ENCODE results near the gene CYB5A.

Gene CYB5A

GRCh38 chr18:74256190-74256589 is 35.6 kb downstream of the CYB5A start:
- FAIRE-seq: no peak
- DNase-seq (ENCODE audit: insufficient read length, low spot score): no peak
- no peak for TF ChIP-seq POLR2A (IDR thresholded peaks at IDR 0.05; ENCODE audit: low read depth, low read length)

- FAIRE-seq (no peak), DNase-seq (ENCODE audit: insufficient read length, low spot score) (no peak)
- TF ChIP-seq POLR2A (IDR thresholded peaks at IDR 0.05; ENCODE audit: low read depth, low read length): no peak
Observed at GRCh38 chr18:74255131-74255616, 36.6 kb downstream of the CYB5A start.

DNA sequence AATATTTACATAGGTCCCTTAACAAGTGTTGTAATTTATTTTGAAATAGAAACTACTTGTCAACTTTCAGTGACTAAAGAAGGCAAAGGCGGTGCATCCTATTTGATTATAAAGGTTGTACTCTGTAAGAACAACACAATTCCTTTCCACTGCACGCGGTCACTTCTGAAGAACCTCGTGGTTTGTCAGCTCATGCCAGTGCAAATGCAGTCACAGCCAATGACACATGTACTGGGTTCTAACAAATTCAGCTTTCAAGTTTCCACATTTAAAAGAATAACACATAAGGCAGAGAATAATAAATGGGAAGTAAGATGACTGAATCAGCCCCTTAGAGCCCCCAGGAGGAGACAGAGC is 39.7 kb downstream of the CYB5A start:
- FAIRE-seq: no peak
- no peak for DNase-seq (ENCODE audit: insufficient read length, low spot score)
- no peak for TF ChIP-seq POLR2A (IDR thresholded peaks at IDR 0.05; ENCODE audit: low read depth, low read length)

- FAIRE-seq: no peak
- no peak for DNase-seq (ENCODE audit: insufficient read length, low spot score)
- TF ChIP-seq POLR2A (IDR thresholded peaks at IDR 0.05; ENCODE audit: low read depth, low read length): no peak
Observed at GRCh38 chr18:74251297-74252038, 40.3 kb downstream of the CYB5A start.

DNA sequence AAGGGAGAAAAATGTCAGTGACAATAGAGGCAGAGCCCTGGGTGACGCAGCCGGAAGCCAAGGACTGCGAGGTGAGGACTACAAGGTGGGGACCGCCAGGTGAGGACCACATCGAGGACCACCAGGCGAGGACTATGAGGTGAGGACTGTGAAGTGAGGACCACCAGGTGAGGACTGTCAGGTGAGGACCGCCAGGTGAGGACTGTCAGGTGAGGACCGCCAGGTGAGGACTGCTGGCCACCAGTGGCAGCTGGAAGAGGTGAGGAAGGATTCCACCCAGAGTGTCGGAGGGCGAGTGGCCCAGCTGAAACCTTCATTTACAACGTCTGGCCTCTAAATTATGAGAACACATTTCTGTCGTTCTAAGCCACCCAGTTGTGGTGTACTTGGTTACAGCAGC is 41.6 kb downstream of the CYB5A start:
- no peak for TF ChIP-seq POLR2A (IDR thresholded peaks at IDR 0.05; ENCODE audit: low read depth, low read length)
- FAIRE-seq: no peak
- no peak for DNase-seq (ENCODE audit: insufficient read length, low spot score)

GRCh38 chr18:74249181-74249968 is 42.4 kb downstream of the CYB5A start:
- FAIRE-seq (no peak), DNase-seq (ENCODE audit: insufficient read length, low spot score) (no peak)
- no peak for TF ChIP-seq POLR2A (IDR thresholded peaks at IDR 0.05; ENCODE audit: low read depth, low read length)

DNA sequence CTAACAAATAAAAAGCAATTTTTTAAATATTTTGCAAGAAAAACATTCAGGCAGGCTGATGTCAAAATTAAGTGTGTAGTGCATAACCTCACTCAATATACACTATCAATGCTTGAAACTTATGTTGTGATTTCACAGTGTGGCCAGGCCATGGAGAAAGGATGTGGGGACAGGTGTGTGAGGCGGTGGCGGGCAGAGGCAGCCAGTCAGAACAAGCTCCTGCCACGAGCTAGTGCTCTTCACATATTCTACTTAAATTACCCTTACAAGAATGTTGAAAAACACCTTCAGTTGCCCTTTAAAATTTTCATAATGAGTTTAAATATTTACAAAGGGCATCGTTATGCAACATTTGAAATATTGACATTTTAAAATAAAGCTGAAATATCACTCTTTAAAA is 43.2 kb downstream of the CYB5A start:
- TF ChIP-seq POLR2A (IDR thresholded peaks at IDR 0.05; ENCODE audit: low read depth, low read length): no peak
- DNase-seq (ENCODE audit: insufficient read length, low spot score) (no peak), FAIRE-seq (no peak)

DNA sequence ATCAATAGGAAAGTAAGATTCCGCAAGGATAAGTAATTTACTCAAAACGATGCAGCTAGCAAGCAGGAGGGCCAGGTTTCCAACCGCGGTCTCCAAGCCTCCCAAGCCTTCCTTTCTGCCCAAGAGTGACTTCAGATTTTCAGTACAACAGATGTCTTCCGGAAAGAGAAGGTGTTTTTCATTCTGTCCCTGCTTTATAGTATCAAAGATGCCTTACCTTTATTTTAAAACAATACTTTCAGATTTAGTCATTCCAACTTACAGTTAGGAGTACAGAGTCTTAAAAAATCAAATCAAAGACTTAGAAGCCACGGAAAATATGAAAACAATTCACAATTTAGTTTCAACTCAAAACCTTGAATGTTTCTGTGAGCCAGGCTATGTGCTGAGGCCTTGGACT is 43.6 kb downstream of the CYB5A start:
- DNase-seq (ENCODE audit: insufficient read length, low spot score): no peak
- no peak for TF ChIP-seq POLR2A (IDR thresholded peaks at IDR 0.05; ENCODE audit: low read depth, low read length)
- FAIRE-seq: no peak

- DNase-seq (ENCODE audit: insufficient read length, low spot score): no peak
- no peak for TF ChIP-seq POLR2A (IDR thresholded peaks at IDR 0.05; ENCODE audit: low read depth, low read length)
- FAIRE-seq: no peak
Observed at GRCh38 chr18:74244554-74244953, 47.2 kb downstream of the CYB5A start.

- TF ChIP-seq POLR2A (IDR thresholded peaks at IDR 0.05; ENCODE audit: low read depth, low read length): no peak
- no peak for DNase-seq (ENCODE audit: insufficient read length, low spot score)
- no peak for FAIRE-seq
Observed at GRCh38 chr18:74243127-74243526, 48.6 kb downstream of the CYB5A start.

- FAIRE-seq: no peak
- no peak for DNase-seq (ENCODE audit: insufficient read length, low spot score)
- TF ChIP-seq POLR2A (IDR thresholded peaks at IDR 0.05; ENCODE audit: low read depth, low read length): no peak
Observed at GRCh38 chr18:74242438-74243096, 49.2 kb downstream of the CYB5A start.

GRCh38 chr18:74241970-74242369 is 49.8 kb downstream of the CYB5A start:
- DNase-seq (ENCODE audit: insufficient read length, low spot score) (no peak), FAIRE-seq (no peak)
- TF ChIP-seq POLR2A (IDR thresholded peaks at IDR 0.05; ENCODE audit: low read depth, low read length): no peak

- no peak for FAIRE-seq
- no peak for DNase-seq (ENCODE audit: insufficient read length, low spot score)
- TF ChIP-seq POLR2A (IDR thresholded peaks at IDR 0.05; ENCODE audit: low read depth, low read length): no peak
Observed at GRCh38 chr18:74241426-74241825, 50.3 kb downstream of the CYB5A start.

- no peak for FAIRE-seq
- no peak for TF ChIP-seq POLR2A (IDR thresholded peaks at IDR 0.05; ENCODE audit: low read depth, low read length)
Observed at GRCh38 chr18:74239567-74239966, 52.2 kb downstream of the CYB5A start.

More at GRCh38 chr18:74239567-74239966, 52.2 kb downstream of the CYB5A start:
- DNase-seq (ENCODE audit: insufficient read length, low spot score): no peak

Measured in H54 (cell line).